Measurements from ENCODE around the gene KANK3. TPM values are rescaled to one million over a fixed set of nuclear protein-coding genes. Genes with fewer than 3 reads are reported as not detected.
A peak's percentile ranks its signal among the peaks of the same experiment; 100 is the strongest.
"Not testable (repeated sequence)": the region's sequence is repeated elsewhere in the genome, so short reads cannot be mapped to it uniquely, and the experiment has no call there.

KANK3 gene
- total RNA-seq, result 0.45 and 1.0 TPM in 2 replicates

DNA sequence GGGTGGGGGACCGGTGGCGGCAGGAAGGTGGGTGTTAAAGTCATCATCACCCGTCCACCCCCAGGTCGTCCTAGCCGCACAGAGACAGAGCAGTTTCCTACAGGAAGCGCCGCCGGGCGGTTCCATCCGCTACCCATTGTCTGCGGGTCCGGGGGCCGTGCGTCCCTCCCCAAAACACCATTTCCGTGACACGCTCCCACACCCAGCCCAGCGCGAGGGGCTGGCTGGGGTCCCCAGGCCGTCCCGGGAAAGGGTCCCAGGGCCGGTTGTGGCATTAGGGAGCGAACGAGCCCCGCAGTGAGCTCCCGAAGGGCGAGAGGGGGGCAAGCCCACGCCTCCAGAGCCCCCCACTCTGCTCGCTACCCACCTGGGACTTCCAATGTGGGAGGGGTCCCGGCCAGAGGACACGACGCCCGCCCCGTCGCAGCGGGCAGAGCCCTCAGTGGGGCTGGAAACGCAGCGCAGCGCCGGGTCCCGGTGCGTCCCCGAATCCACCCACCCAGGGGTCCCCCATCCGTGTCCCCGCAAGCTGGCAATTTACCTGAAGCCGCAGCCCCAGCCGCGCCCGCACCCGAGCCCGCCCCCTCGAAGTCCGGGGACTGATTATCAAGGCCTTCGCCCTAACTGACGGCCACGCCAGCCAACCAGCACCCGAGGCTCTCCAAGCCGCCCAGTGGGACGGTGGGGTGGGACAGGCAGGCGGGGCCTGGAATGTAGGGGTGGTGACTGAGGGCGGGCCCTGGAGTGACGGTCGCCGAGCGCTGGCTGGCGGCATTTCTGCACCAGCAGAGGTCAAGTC lies at the start of gene KANK3:
KANK3 (minus strand) TSS at position 579 of the 799 bp plus-strand sequence. CDS start 5,434 bp downstream, outside the sequence.
- peak; percentile 84 for DNase-seq (ENCODE audit: low read depth)

DNA sequence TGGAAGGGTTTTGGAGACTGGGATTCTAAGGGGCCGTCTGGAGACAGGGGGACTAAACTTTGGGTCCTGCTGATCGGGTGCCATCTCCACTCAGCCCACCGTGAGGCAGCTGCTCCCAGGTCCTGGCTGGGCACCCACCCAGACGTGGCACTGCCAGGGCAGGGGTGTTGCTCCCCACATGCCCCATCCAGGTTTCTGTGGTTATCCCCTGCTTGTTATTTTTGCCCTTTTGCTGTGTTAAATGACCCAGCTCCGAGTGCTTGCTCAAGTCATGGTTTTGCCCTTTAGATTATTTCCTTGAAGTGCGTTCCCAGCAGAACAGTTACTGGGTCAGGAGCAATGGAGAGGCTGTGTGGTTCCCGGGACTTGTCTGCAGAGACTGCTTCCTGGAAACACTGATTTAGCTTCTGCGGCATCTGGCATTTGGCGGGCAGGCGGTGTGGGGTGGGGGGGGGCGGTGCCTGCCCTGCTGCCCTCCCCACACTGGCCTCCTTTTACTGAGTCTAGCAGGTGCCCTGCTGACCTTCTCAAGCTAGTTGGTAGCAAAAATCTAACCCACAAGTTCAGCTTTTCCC lies 49.0 kb upstream of the KANK3 start:
- peak; percentile 70 for DNase-seq (ENCODE audit: low read depth)

DNA sequence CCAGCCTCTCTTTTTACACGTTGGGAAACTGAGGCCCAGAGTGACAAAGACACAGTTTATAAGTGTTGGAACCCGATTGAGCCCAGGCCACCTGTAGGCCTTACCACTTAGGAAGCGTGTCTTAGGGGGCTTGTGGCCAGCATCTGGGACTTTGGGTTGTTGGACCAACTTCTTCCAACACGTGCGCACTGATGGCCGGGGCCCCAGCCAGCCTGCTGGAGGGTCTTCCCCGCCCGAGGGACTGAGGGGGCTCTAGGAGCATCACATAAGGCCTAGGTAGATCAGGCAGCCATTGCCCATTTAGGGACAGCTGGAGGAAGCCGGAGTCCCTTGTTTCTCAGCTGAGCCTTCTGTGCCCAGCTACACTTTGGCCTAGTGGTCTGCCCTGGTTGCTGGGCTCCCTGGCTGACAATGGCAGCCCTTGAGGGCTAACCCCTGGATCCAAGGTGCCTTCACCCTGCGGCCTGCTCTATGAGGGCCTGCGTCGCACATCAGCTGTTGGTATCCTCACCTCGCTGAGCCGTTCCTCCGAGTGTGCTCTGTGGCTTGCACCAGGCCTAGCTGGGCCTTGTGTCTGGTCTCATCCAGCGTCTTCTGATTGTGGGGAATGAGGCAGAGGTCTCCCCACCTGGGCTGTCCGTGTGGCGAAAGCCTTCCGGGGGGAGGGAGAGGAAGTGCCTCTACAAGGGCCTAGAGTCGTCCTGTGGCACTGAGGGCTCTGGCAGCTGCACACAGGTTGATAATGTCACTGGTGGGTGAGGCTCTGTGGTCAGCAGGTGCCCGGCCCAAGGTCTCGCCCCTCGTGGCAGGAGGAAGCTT lies 48.3 kb upstream of the KANK3 start:
- no peak for DNase-seq (ENCODE audit: low read depth)

DNA sequence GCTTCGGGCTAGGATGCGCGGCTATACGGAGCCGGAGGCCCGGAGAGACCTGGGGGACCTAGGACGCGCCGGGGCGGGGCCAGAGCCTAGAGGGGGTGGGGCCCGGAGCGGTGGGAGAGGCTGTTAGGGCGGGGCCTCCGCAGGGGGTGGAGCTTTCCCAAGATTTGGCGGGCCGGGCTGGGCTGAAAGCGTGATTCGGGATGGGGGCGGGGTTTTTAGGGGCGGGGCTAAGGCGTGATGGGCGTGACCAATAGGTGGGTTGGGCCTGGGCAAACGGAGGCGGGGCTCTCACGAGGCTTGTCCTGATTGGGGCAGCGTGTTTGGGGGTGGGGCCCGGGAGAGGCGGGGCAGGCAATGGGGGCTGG lies 47.5 kb upstream of the KANK3 start:
- peak; percentile 62 for DNase-seq (ENCODE audit: low read depth)

DNA sequence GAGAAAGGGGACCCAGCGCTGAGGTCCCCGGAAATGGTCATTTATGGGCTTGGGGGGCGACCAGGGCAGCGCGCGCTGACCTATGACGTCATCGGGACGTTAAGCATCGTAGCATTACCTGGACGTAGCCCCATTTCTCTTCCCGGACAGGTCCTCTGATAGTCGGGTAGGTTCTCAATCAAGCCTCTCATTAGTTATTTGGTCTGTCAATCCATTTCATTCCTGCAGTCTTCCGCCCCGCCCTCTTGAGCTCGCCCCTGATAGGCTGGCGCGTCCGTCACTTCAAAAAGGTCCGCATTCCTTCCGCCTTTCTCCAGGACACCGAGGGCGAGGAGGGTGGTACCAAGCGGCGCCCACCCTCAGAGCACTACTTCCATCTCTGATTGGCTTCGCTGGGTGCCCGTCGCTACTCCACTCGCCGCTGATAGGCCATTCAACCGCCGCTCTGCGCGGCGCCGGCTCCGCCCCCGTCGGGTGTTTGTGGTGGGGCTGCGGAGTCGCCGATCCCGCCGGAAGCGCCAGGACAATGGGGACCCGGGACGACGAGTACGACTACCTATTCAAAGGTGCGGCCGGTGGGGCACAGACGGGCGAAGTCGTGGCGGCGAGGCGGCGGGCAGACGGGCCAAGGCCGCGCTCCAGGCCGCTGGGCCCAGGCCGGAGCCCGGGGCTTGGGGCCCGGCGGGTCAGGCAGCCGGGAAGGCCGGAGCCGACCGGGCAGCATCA lies 47.0 kb upstream of the KANK3 start, which contains the start of gene RAB11B:
RAB11B (plus strand) TSS at position 470 of the 726 bp plus-strand sequence; CDS start at position 527, 57 bp downstream.
- peak; percentile 100 for DNase-seq (ENCODE audit: low read depth)

DNA sequence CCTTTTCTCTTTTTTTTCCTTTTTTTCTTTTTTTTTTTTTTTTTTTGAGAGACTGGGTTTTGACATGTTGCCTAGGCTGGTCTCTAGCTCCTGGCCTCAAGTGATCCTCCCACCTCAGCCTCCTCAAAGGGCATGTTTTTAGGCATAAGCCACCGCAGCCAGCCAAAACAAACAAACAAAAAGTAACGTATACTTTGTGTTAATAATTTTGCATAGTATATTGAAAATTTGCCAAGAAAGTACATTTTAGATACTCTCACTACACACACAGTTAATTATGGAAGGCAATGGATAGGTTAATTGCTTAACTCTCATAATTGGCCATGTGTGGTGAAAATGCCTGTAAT lies 45.5 kb upstream of the KANK3 start:
- no peak for DNase-seq (ENCODE audit: low read depth)

DNA sequence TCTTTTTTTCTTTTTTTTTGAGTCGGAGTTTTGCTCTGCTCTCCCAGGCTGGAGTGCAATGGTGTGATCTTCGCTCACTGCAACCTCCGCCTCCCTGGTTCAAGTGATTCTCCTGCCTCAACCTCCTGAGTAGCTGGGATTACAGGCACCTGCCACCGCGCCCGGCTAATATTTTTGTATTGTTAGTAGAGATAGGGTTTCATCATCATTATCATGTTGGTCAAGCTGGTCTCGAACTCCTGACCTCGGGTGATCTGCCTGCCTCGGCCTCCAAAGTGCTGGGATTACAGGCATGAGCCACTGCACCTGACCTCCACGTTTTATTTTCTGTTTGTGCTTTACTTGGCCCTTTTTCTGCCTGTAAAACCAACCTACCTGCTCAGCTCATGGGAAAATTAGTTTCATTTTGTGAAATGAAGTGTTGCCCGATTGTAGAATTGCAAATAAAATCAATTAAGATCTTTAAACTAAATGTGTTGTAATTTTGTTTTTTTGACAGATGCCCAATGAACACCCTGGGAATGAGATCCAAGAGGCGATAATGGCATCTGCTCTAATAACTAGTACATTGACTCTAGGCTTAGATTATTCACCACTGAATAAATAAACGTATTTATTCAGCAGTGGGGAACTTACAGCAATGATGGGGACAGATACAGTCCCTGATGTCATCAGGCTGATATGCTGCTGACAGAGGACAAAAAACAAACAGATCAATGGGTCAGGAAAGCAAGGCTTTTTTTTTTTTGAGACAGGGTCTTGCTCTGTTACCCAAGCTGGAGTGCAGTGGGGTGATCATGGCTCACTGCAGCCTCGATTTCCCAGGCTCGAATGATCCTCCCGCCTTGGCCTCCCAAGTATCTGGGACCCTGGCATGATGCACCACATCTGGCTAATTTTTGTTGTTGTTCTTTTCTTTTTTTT lies 44.9 kb upstream of the KANK3 start:
- DNase-seq (ENCODE audit: low read depth), result no peak

DNA sequence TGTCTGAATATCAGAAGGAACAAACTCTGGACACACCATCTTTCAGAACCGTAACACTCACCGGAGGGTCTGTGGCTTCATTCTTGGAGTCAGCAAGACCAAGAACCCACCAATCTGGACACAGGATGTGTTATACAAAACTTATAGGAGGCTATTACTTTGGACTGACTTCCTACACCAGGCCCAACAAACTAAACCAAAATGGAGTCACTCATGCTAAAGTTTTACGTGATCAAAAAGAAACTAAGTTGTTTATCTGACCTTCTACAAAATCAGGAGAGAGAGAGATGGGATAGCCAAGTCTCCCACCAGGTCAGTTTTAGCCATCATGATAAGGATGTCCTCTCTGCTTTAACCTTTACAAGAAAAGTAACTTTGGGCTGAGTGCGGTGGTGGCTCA lies 43.9 kb upstream of the KANK3 start:
- no peak for DNase-seq (ENCODE audit: low read depth)

DNA sequence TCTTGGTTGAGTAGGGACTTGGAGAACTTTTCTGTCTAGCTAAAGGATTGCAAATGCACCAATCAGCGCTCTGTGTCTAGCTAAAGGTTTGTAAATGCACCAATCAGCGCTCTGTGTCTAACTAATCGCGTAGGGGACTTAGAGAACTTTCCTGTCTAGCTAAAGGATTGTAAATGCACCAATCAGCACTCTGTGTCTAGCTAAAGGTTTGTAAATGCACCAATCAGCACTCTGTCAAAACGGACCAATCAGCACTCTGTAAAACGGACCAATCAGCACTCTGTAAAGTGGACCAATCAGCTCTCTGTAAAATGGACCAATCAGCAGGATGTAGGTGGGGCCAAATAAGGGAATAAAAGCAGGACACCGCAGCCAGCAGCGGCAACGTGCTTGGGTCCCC lies 43.4 kb upstream of the KANK3 start:
- DNase-seq (ENCODE audit: low read depth), result not testable (repeated sequence)

DNA sequence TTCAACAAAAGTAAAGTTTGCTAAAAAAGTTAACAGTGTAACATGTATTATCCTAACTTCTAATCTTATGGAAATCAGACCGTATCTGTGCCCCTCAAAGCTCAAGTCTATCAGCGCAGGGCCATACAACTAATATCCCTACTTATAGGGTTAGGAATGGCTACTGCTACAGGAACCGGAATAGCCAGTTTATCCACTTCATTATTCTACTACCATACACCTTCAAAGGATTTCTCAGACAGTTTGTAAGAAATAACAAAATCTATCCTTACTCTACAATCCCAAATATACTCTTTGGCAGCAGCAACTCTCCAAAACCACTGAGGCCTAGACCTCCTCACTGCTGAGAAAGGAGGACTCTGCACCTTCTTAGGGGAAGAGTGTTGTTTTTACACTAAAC lies 42.5 kb upstream of the KANK3 start:
- not testable (repeated sequence) for DNase-seq (ENCODE audit: low read depth)

DNA sequence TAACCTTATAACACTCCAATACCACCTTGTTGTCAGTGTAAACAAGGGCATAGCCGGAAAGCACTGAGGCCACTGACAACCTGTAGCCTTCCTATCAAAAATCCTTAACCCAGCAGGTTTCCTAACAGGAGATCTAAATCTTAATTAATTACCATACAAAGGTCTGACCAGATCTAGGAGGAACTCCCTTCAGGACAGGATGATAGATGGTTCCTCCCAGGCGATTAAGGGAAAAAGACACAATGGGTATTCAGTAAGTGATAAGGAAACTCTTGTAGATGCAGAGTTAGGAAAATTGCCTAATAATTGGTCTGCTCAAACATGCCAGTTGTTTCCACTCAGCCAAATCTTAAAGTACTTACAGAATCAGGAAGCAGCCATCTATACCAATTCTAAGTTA lies 42.0 kb upstream of the KANK3 start:
- DNase-seq (ENCODE audit: low read depth), result not testable (repeated sequence)

DNA sequence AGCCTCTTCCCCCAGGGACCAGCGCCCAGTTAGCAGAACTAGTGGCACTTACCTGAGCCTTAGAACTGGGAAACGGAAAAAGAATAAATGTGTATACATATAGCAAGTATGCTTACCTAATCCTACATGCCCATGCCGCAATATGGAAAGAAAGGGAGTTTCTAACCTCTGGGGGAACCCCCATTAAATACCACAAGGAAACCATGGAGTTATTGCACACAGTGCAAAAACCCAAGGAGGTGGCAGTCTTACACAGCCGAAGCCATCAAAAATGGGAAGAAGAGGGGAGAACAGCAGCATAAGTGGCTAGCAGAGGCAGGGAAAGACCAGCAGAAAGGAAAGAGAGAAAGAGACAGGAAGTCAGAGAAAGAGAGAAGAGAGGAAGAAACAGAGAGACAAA lies 41.5 kb upstream of the KANK3 start:
- DNase-seq (ENCODE audit: low read depth), result not testable (repeated sequence)

DNA sequence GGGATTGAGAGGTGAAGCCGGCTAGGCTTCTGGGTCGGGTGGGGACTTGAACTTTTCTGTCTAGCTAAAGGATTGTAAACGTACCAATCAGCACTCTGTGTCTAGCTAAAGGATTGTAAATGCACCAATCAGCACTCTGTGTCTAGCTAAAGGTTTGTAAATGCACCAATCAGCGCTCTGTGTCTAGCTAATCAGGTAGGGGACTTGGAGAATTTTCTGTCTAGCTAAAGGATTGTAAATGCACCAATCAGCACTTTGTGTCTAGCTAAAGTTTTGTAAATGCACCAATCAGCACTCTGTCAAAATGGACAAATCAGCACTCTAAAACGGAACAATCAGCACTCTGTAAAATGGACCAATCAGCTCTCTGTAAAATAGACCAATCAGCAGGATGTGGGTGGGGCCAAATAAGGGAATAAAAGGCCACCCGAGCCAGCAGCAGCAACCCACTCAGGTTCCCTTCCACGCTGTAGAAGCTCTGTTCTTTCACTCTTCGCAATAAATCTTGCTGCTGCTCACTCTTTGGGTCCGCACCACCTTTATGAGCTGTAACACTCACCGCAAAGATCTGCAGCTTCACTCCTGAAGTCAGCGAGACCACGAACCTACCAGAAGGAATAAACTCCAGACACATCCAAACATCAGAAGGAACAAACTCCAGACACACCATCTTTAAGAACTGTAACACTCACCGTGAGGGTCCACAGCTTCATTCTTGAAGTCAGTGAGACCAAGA lies 36.3 kb upstream of the KANK3 start:
- not testable (repeated sequence) for DNase-seq (ENCODE audit: low read depth)

DNA sequence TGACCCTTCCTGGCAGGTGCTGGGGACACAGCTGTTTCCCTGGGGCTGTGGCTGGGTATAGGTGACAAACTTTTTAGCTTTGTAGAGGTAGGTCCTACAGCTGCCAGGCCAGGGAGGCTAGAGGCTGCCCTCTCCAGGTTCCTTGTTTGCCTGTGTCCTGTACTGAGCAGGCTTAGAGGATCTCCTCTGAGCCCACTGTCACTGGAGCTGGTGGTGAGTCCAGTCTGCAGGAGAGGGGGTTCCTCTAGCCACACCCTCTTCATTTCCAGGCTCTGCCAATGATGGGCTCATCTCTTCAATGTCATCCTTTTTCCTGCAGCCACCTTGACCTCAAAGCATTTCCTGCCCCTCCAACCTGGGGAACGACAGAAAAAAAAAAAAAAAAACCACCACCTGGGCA lies 34.5 kb upstream of the KANK3 start:
- DNase-seq (ENCODE audit: low read depth), result no peak

DNA sequence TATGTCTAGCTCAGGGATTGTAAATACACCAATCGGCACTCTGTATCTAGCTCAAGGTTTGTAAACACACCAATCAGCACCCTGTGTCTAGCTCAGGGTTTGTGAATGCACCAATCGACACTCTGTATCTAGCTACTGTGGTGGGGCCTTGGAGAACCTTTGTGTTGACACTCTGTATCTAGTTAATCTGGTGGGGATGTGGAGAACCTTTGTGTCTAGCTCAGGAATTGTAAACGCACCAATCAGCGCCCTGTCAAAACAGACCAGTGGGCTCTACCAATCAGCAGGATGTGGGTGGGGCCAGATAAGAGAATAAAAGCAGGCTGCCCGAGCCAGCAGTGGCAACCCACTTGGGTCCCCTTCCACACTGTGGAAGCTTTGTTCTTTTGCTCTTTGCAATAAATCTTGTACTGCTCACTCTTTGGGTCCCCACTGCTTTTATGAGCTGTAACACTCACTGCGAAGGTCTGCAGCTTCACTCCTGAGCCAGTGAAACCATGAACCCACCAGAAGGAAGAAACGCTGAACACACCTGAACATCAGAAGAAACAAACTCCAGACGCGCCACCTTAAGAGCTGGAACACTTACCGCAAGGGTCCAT lies 33.4 kb upstream of the KANK3 start:
- not testable (repeated sequence) for DNase-seq (ENCODE audit: low read depth)

DNA sequence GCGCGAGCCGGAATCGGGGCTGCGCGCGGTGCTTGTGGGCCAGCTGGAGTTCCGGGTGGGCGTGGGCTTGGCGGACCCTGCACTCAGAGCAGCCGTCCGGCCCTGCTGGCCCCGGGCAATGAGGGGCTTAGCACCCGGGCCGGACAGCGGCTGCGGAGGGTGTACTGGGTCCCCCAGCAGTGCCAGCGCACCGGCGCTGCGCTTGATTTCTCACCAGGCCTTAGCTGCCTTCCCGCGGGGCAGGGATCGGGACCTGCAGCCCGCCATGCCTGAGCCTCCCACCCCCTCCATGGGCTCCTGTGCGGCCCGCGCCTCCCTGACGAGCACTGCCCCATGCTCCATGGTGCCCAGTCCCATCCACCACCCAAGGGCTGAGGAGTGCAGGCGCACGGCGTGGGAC lies 32.7 kb upstream of the KANK3 start:
- not testable (repeated sequence) for DNase-seq (ENCODE audit: low read depth)

DNA sequence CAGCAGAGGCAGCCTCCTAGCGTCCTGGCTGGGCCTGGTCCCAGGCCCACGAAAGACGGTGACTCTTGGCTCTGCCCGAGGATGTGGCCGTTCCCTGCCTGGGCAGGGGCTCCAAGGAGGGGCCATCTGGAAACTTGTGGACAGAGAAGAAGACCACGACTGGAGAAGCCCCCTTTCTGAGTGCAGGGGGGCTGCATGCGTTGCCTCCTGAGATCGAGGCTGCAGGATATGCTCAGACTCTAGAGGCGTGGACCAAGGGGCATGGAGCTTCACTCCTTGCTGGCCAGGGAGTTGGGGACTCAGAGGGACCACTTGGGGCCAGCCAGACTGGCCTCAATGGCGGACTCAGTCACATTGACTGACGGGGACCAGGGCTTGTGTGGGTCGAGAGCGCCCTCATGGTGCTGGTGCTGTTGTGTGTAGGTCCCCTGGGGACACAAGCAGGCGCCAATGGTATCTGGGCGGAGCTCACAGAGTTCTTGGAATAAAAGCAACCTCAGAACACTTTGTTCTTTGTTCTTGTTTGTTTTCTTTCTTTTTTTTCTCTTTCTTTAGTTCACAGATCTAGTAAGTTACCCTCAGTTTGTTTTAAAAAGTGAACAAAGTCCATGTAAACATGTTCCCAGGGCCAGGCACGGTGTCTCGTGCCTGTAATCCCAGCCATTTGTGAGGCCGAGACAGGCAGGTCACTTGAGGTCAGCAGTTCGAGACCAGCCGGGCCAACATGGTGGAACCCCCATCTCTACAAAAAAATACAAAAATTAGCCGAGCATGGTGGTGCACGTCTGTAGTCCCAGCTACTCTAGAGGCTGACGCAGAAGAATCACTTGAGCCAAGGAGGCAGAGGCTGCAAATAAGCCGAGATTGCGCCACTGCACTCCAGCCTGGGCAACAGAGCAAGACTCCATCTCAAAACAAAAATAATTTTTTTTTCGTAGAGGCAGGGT lies 31.1 kb upstream of the KANK3 start:
- DNase-seq (ENCODE audit: low read depth), result no peak

DNA sequence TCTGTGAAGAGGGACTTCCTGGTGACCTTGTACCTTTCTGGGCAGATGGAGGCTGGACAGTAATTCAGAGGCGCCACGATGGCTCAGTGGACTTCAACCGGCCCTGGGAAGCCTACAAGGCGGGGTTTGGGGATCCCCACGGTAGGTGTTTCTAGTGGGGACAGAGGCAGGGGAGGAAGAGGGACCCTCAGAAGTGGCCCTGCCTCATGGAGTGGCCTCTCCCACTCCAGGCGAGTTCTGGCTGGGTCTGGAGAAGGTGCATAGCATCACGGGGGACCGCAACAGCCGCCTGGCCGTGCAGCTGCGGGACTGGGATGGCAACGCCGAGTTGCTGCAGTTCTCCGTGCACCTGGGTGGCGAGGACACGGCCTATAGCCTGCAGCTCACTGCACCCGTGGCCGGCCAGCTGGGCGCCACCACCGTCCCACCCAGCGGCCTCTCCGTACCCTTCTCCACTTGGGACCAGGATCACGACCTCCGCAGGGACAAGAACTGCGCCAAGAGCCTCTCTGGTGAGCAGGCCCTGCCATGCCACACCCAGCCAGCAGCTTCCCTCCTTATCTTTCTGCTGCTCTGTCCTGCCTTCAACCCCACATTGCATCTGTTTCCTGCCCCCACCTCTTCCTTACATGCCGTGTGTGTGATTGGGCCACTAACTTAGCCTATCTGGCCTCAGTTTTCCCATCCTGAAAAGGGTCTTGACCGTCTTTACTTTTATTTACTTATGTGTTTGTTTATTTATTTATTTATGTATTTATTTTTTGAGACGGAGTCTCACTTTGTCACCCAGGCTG lies 28.1 kb upstream of the KANK3 start:
- DNase-seq (ENCODE audit: low read depth), result no peak
